ENCODE data around the gene NFATC3. TPM values are rescaled to one million over a fixed set of nuclear protein-coding genes. Genes with fewer than 3 reads are reported as not detected.

NFATC3 gene
- total RNA-seq: 10 to 100 TPM; 27.4 to 30.1 TPM
- 25.3 TPM for polyA plus RNA-seq (2013, experiment 1 of 2)
- polyA plus RNA-seq (2013, experiment 2 of 2): 24.3 TPM
- long read RNA-seq, experiment 1, full-length matches to known transcripts: 1 of 9 reads
- long read RNA-seq, experiment 1, partial matches to known transcripts: 4 of 9 reads
- long read RNA-seq, experiment 1, other reads (novel, unspliced or antisense): 4 of 9 reads
- long read RNA-seq, experiment 2, full-length matches to known transcripts: 22 of 32 reads
- long read RNA-seq, experiment 2, partial matches to known transcripts: 1 of 32 reads
- long read RNA-seq, experiment 2, other reads (novel, unspliced or antisense): 9 of 32 reads
- long read RNA-seq, experiment 3, full-length matches to known transcripts: 20 of 35 reads
- long read RNA-seq, experiment 3, partial matches to known transcripts: 4 of 35 reads
- long read RNA-seq, experiment 3, other reads (novel, unspliced or antisense): 11 of 35 reads
- long read RNA-seq, experiment 4, partial matches to known transcripts: 2 of 2 reads
- long read RNA-seq, experiment 4, other reads (novel, unspliced or antisense): 0 of 2 reads

DNA sequence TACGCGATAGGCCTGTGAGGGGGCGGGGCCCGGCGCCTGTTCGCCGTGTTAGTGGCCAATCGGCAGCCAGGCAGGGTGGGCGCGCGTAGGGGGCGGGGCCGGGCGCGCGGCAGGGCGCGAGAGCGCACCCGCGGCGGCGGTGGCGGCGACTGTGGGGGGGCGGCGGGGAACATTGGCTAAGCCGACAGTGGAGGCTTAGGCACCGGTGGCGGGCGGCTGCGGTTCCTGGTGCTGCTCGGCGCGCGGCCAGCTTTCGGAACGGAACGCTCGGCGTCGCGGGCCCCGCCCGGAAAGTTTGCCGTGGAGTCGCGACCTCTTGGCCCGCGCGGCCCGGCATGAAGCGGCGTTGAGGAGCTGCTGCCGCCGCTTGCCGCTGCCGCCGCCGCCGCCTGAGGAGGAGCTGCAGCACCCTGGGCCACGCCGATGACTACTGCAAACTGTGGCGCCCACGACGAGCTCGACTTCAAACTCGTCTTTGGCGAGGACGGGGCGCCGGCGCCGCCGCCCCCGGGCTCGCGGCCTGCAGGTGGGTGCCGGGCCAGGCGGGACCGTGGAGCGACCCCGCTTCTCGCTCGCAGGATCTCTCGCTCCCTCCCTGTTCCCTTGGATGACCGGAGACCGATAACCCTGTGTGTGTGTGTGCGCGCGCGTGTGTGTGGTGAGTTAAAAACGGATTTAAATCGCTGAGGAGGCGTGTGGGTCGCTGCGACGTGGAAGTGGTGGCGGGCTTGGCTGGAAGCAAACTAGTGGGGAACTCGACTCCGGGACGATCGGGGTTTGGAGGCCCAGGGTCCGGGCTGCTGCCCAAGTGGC lies at the start of gene NFATC3:
Gene NFATC3, plus strand, starts transcription at position 112 of the 813 bp plus-strand sequence. Its CDS starts 312 bp downstream, at position 424.
- peaks cover 25% of the 10 kb centered on the region for H3K4me1 Mint-ChIP-seq
- TF ChIP-seq CTCF (conservative IDR thresholded peaks at IDR 0.05): peak; percentile 11
- peak within 1 kb of the TSS; percentile 99 for H3K27ac ChIP-seq (ENCODE audit: low read depth, low read length)
- peaks cover 16% of the 10 kb centered on the region for H3K4me1 ChIP-seq (ENCODE audit: control insufficient read depth, insufficient read depth, low read length)
- peak within 1 kb of the TSS; percentile 92 for H3K4me3 ChIP-seq (ENCODE audit: low read length)
- H3K9me3 ChIP-seq (ENCODE audit: control insufficient read depth, low read length): no peaks in the 10 kb centered on the region
- DNase-seq: peak; percentile 100
- WGBS, 2 experiments (ENCODE audit: insufficient coverage in 1 of 2, insufficient read length in 1 of 2): 0% methylated on average over 29 to 104 of the region's 104 CpGs
- H3K9ac ChIP-seq (ENCODE audit: extremely low read depth, low read length, poor library complexity, severe bottlenecking): peak within 1 kb of the TSS; percentile 82
- no peaks in the 10 kb centered on the region for H3K27me3 ChIP-seq (ENCODE audit: control insufficient read depth, insufficient read depth, low read length, poor library complexity, severe bottlenecking)
- no peaks in the 10 kb centered on the region for H3K36me3 ChIP-seq (ENCODE audit: control insufficient read depth, insufficient read depth, low read length)
- no peaks in the 10 kb centered on the region for H3K27me3 Mint-ChIP-seq (ENCODE audit: insufficient read depth)
- no peaks in the 10 kb centered on the region for H3K9me3 Mint-ChIP-seq
- peaks cover 3% of the 10 kb centered on the region for H3K36me3 Mint-ChIP-seq (ENCODE audit: low read depth)
- H3K27ac Mint-ChIP-seq: peak within 1 kb of the TSS; percentile 98
- H3K4me3 Mint-ChIP-seq: peak within 1 kb of the TSS; percentile 97

GRCh38 chr16:68037841-68038597 lies 47.2 kb upstream of the NFATC3 start:
- Histone ChIP-seq H3K9ac (ENCODE audit: extremely low read depth, low read length, poor library complexity, severe bottlenecking) (no peak overlapping the region), H3K27ac (ENCODE audit: low read depth, low read length) (no peak overlapping the region), H3K4me3 (ENCODE audit: low read length) (no peak overlapping the region), H3K36me3 (ENCODE audit: control insufficient read depth, insufficient read depth, low read length) (peaks cover 20% of the 10 kb centered on the region), H3K4me1 (ENCODE audit: control insufficient read depth, insufficient read depth, low read length) (no peaks in the 10 kb centered on the region), H3K27me3 (ENCODE audit: control insufficient read depth, insufficient read depth, low read length, poor library complexity, severe bottlenecking) (no peaks in the 10 kb centered on the region), H3K9me3 (ENCODE audit: control insufficient read depth, low read length) (no peaks in the 10 kb centered on the region)
- H3K4me1 Mint-ChIP-seq: peaks cover 3% of the 10 kb centered on the region
- DNase-seq: no peak
- H3K9me3 Mint-ChIP-seq: no peaks in the 10 kb centered on the region
- no peak overlapping the region for H3K4me3 Mint-ChIP-seq
- TF ChIP-seq CTCF (conservative IDR thresholded peaks at IDR 0.05): no peak
- 94% methylated on average over 6 to 9 of the region's 9 CpGs for WGBS, 2 experiments (ENCODE audit: insufficient coverage in 1 of 2, insufficient read length in 1 of 2)
- no peaks in the 10 kb centered on the region for H3K27me3 Mint-ChIP-seq (ENCODE audit: insufficient read depth)
- peaks cover 16% of the 10 kb centered on the region for H3K36me3 Mint-ChIP-seq (ENCODE audit: low read depth)
- no peak overlapping the region for H3K27ac Mint-ChIP-seq
